Activated T-helper 1 cell treated with Interleukin-2 at 50 U/mL for 16 hours (primary cell): ENCODE measurements around the gene KMT2C.

Experiments
- DNase-seq: peaks from one replicate; pipeline ENCODE4 v3.0.0-alpha.2; 2020; ENCODE audit warnings: low read depth

Gene KMT2C

DNA sequence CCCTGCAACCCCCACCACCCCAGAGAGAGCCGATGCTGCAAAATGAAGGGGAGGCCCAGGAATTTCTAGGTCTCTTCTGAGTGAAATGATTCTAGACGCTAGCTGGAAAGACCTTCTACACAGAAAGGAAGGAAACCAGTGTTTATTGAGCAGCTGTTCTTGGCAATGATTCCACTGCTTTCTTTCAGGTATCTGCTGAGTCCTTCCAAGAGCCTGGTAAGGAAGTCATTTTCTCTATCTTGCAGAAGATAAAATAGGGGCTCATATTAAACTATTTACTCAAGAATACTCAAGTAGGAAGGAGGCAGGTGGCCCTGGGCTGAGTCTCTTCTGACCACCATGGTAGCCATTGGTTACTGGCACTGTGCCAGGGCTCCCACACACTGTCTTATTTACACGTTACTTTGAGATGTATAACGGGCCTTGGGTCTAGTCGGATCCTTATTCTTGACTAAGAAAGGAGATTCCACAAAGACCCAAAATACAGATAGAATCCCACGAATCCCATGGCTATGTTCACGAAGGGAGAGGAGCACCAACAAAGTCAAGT lies 298.3 kb downstream of the KMT2C start:
- DNase-seq: no peak

DNA sequence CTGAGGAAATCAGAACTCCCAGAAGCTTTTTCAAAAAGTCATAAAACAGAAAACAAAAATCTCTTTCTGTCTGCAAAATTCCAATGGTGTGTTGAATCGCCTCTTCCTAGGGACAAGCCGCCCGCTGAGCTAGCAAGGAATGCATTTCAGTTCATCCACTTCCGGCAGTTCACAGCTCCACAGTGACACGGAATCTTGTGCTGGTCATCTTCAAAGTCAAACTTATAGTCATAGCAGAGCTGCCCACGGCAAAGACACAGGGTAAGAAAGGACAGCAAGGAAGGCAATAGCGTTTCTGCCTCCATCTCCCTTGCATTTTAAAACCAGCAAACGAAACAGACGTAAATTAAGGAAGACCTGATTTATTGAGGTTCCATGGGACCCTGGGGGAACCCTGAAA lies 299.1 kb downstream of the KMT2C start:
- no peak for DNase-seq

DNA sequence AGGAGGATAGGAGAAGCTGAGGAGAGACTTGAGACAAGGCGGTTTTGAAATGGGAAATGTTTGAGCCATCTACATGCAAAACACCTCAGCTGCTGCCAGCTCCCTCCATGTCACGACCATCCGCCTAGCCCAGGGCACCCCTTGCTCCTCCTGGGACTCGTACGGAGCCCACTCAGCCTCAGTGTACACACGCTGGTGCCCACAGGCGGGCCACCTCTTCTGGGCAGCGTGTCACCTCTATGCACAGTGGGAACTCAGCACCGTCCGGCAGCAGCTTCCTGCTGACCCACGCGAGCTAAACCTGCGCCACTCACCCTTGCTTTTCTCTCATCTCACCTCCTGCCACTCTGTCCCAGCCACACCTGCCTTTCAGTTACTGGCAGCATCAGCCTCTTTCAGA lies 302.0 kb downstream of the KMT2C start:
- no peak for DNase-seq

DNA sequence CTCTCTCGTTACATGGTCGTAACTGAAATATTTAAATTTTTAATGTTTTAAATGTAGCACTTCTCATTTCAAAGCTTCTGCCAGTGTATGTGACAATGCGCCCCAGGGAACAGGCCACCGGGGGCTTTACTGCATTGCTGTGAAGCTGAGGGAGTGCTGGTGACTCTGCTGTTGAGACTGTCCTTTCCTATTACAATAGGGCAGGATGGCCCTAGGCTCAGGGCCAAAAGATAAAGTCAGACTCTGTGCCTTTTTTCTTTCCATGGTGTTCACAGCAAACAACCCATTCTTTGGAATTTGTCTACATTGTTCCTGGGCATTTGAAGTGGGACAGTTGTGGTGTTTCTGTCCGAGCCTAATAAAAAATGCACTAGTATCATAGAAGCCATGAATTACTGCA lies 303.0 kb downstream of the KMT2C start:
- DNase-seq: no peak

DNA sequence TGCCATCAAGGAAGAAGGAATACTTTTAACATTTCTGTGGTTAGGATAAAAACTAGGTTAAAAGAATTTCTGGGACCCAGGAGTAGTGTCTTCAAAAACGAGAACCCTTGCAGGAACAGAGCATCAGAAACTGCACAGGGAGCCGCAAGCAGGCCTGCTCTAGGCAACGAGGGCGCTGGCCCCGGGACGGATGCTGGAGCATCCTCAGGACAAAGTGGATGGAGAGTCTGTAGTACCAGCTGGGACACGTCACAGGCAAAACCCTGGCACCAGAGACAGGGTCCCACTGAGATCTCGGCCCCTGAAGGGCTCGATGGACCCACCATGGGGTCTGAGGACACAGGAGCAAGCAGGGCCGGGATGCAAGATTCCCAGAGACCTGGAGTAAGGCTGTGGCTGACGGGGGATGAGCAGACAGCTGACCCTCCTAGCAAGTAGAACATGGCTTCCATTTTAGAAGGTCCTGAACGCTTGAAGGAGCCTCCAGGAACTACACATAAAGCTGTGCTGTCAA lies 303.8 kb downstream of the KMT2C start:
- DNase-seq: no peak

DNA sequence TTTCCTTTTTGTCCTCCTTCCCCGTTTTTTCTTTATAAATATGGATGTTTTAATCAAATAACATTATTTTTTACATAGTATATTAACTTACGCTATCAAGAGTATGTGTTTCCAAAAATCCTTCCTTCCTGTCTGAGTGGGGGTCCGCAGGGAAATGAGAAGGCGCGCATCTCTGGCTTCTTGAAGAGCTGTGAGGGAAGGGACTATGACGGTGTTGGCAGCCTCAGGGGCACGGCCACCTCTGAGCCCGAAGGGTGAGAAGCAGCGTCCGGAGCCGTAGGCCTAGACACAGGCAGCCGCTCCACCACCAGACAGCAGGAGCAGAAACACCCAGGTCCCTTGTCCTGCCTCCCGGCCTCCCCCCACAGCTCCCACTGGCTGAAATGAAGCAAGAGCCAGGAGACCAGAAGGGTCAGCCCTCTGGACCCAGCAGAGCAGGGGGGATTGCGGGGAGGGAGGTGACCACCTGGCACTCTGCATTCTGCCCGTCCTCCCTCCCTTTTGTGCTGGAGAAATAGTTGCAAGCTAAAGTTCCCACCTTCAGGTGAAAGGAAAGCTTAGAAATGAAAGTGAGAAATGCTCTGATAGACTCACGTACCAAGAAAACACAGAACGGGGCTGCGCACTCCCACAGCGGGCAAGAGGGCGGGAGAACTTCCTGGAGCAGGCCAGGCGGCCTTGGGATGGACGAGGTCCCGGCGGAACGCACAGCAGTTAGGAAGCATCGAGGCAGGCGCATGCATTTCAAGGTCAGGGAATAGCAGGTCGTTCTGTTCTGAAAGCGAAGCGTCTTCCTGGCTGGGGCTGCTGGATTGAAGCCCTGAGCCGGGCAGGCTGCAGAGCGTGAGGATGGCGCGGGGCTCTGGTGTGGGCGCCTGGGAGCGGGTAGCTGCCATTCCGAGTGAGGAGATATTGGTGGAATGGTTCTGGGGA lies 304.9 kb downstream of the KMT2C start:
- no peak for DNase-seq

DNA sequence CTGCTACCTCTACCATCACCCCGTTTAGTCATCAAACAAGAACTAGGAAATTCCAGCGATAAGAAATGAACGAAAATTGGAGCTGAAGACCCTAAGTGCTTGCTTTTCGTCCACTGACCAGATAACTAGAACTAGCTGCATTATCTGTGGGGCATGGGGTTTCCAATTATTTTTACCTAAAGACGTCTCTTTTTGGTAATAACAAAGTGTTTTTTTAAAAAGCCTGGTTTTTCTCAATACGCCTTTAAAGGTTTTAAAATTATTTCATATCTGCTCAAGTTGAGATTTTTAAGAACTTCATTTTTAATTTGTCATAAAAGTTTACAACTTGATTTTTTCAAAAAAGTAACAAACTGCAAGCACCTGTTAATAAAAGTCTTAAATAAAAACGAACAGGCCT lies 306.1 kb downstream of the KMT2C start:
- no peak for DNase-seq

DNA sequence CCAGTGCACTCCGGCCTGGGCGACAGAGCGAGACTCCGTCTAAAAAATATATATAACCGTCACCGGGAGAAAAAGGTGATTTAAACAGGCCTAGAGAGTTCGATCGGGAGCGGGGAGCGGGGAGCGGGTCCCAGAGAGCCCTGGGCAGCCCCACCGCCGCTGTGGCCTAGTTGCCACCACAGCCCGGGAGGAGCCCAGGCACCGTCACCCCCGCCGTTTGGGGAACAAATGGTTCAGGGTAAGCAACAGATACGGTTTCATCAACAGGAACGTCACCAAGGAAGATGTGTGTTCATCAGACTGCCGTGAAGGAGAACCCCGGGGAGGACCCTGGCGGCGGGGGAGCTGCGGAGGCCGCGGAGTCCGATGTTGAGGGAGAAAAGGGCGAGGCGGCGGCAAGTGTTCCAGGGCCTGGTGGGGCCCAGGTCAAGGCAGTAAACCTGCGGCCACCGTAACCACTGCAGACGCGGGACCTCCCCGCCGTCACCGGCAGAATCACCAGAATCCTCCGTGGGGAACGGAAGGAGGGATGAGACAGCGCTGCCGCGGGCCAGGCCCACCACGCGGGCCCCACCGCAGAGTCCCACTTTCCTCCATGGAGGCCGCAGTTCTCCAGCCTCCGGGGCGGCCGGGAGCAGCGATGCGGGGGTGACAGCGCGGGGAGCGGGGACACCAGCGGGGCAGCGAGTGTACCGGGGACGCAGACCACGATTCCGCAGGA lies 306.9 kb downstream of the KMT2C start:
- no peak for DNase-seq

DNA sequence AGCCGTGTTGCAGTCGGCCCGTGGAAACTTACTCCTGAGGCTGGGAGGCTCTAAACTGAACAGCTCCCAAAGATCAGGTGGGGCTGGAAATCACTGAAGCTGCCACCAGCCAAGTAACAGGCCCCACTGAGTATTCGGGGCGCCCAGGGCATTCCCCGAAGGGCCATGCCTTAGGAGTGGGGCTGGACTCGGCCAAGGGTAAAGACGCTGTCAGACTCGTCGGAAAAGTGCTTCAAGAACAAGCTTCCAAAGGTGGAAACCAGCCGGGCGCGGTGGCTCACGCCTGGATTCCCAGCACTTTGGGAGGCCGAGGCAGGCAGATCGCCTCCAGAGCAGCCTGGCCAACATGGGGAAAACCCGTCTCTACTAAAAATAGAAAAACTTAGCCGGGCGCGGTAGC lies 307.6 kb downstream of the KMT2C start:
- no peak for DNase-seq

DNA sequence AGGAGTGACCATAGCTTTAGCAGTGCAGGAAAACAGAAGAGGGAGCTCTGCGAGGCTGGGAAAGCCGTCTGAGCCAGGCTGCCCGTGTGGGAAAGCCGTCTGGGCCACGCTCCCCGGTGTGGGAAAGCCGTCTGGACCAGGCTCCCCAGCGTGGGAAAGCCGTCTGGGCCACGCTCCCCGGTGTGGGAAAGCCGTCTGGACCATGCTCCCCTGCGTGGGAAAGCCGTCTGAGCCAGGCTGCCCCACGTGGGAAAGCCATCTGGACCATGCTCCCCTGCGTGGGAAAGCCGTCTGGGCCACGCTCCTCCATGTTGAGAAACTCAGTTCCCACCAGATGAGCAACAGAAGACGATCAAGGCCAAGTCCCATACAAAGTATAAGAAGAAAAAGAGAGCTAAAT lies 308.6 kb downstream of the KMT2C start:
- no peak for DNase-seq

DNA sequence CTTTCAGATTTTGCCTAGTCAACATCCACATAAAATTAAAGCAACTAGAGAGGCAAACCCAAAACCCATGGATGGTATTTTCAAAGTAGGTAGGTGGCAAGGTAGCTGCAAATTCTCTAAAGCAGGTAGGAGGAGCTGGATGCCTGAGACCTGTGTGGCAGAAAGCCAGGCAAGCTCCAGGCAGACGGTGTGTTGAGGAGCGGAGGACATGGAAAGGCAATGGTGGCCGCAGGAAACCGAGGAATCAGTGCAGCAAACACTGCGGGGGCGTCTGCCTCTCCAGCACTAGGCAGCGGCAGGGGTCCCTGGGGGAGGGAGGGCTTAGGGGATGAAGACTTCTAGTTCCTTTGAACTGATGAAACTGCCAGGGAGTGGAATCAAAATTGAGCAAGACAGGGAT lies 309.1 kb downstream of the KMT2C start:
- DNase-seq: no peak

DNA sequence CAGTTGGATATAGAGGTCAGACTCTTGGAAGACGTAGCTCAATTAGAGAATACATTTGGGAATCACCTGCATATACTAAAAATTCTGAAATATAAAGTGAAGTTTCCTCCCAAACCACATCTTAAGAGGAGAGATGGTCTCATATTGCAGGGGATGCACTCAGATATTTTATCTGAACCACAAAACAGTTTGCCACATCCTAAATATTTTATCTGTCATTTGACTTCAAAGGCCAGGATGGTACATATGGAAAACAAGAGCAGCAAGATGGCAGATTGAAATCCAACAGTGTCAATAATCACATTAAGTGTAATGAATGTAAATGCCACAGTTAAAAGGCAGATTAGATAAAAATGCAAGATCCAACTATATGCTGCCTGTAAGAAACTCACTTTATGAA lies 313.3 kb downstream of the KMT2C start:
- DNase-seq: no peak

DNA sequence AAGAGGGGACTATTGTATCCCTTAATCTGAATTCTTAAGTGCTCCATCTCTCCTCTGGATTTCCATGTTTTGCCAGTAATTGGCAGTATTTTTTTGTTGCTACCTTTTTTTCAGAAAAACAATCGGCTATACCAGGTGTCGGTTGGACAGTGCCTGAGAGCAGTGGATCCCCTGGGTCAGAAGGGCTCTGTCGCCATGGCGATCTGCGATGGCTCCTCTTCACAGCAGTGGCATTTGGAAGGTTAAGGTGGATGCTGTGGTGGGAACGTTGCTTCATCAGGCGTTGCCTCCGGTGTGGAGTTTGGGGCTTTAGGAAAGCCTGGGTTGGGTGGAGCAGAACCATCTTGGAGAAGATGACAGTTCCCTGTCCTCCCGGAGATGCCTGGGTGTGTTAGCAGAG lies 314.4 kb downstream of the KMT2C start:
- DNase-seq: no peak

DNA sequence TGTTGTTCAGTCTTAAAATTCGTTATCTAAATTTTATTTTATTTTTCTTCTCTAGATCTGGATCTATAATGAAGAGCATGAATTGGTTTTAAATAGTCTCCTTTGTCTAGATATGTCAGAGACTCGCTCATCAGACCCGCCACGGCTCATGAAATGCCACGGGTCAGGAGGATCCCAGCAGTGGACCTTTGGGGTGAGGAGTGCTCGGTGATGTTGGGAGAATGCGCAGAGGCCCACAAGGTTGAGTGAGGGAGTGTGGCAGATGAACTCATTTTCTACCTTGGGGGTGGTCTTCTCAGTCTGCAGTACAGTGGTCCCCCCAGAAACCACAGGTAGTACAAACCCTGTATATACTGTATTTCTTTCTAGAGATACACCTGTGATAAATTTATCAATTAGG lies 315.0 kb downstream of the KMT2C start:
- no peak for DNase-seq

DNA sequence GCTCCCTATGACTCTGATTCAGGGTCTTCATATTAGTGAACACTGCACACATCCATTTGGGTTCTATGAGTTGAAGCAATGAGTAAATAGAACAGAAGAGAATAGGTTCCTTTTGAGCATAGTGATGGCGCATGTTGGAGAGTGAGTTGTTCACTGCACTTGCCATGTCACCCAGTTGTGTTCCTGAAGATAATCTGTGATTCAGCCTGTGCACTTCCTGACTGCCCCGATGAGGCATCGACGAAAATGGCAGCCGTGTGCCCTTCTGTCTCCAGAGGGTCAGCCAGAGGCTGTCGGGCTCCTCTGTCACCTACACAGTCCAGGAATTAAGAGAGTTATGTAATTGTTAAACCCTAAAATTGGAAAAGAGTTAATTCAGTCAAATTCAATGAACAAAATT lies 315.6 kb downstream of the KMT2C start:
- no peak for DNase-seq

DNA sequence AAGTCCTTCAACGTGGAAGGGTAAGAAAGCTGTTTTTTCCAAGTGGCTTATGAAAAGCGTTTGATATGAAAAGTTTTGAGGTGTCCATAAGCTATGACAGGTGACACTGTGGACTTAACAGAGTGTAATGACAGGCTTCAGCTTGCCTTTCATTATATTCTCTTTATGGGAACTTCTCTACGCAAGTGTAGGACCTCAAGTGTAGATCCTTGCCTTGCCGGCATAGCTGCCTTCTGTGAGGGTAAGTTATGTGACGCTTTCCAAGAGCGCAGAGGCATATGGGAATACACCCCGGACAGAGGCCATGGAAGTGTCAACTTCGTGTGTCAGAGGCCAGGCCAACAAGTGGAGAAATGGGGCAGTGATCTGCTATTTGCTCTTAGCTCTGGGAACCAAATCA lies 318.4 kb downstream of the KMT2C start:
- DNase-seq: no peak

DNA sequence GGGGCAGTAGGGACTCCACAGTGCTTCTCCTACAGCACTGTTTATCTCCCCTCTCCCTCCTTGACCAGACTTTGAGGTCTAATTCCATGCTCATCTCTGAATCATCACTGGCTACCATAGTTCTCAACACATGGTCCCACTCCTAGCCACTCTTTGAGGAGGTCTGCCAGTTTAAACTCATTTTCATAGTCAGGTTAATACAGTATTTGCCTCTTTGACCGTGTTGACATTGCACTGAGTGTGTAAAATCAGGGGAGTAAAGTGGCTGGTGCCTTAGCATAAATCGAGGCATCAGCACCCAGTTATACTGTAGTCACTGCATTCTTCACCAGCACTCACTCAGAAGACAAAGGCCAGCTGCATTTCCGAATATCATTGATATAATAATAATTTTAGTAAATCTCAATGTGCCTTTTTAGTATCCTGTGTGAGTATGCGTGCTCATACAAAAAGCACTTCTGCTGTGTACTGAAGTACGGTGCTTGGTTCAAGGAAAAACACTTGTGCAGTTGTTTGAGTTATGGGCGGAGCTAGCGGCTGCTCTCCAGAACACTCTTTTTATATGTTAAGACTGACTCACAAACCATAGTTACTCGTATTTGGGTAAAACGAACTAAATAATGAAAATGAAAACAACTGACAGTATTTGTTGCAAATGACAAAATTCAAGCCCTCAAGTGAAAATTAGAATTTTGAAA lies 320.6 kb downstream of the KMT2C start:
- DNase-seq: no peak

DNA sequence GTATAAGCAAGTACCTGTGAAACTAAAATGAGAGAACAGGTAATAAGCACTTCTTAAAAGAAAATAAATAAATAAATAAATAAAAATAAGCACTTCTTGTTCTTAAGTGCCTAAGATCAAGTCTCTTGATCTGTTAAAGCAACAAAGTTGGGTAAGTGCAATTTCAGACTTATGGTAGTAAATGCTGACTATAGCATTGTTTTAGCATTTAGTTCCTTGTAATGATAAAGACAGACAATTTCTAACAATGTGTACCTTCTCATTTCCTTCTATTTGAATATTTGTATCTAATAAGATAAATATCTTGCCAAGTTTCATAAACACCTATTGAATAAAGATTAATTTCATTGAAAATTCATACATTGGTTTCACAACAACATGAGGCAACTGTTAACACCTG lies 323.0 kb downstream of the KMT2C start:
- DNase-seq: no peak

DNA sequence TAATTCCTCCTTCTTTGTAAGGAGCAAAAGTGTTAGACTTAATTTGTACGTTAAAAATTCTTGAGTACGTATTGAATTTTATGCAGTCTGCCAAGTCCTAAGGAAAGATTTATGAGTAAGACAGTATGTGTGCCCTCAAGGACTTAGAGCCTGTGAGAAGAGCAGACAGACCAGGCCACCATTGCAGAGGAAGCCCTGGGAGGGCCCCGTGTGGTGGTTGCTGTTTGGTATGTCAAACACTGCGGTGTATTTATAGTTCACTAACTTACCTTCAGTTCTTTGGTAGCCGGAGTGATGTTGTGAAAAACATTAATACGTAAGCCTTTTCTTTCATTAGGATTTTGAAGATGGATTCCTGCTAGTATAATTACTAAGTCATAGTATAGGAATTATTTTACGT lies 327.4 kb downstream of the KMT2C start:
- no peak for DNase-seq

DNA sequence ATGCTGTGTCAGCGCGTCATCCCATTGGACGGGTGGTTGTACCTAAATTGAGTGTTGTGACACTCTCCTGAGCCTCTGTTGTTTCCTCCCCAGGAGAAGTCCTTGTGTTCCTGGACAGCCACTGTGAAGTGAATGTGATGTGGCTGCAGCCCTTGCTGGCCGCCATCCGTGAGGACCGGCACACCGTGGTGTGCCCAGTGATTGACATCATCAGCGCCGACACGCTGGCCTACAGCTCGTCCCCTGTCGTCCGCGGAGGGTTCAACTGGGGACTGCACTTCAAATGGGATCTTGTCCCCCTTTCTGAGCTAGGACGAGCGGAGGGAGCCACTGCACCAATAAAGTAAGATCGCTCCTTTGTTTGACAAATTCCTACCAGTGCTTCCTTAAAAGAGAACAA lies 327.9 kb downstream of the KMT2C start:
- DNase-seq: no peak

DNA sequence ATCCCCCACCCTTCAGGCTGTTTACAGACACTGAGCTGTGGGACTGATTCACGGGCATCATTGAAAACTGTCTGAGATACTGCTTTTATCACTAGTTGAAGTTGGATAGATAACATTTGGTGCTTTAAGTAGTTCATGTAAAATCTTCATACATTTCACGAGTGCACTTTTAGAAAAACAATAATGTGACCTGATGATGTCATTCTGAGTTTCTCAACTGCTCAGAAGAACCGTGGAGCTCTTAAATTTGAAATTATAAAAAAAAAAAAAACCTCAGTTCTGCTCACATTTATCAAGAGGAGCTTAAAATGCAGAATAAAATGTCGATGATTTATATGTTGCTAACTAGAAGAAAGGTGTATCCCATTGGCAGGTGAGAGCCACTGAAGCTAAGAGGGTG lies 328.8 kb downstream of the KMT2C start:
- DNase-seq: no peak

DNA sequence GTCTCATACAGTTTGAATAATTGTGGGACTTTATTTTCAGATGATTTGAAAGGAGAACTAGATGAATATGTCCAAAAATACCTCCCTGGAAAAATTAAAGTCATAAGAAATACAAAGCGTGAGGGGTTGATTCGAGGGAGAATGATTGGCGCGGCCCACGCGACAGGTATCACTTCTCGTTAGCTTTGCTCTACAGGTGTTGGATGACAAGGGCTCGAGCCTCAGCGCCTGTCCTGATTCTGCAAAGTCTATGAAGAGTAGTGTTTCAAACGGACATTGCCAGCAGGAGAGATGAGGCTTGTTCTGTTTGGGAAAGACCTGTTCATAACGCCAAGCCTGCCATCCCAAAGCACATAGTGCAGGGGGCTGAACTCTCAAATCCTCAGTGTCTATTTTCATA lies 330.6 kb downstream of the KMT2C start:
- DNase-seq: no peak
